Ishikawa (cell line): ENCODE results near the gene TBC1D5.

Source experiments
- CEBPB ChIP-seq: IDR thresholded peaks from 2 replicates; pipeline ENCODE4 v1.6.1; 2012
- CREB1 ChIP-seq: IDR thresholded peaks from 2 replicates; pipeline ENCODE4 v1.6.1; 2012; ENCODE audit warnings: low read depth
- EGR1 ChIP-seq: IDR thresholded peaks from 2 replicates; pipeline ENCODE4 v1.6.1; 2012
- EP300 ChIP-seq: IDR thresholded peaks from 2 replicates; pipeline ENCODE4 v1.6.1; 2012; ENCODE audit warnings: borderline replicate concordance
- FOXM1 ChIP-seq: IDR thresholded peaks from 2 replicates; pipeline ENCODE4 v1.6.1; 2012; ENCODE audit warnings: low read depth, borderline replicate concordance
- MAX ChIP-seq: IDR thresholded peaks from 2 replicates; pipeline ENCODE4 v1.6.1; 2012
- NFIC ChIP-seq: IDR thresholded peaks from 2 replicates; pipeline ENCODE4 v1.6.1; 2012
- RAD21 ChIP-seq: IDR thresholded peaks from 2 replicates; pipeline ENCODE4 v1.6.1; 2012; ENCODE audit warnings: low read depth
- REST ChIP-seq: IDR thresholded peaks from 2 replicates; pipeline ENCODE4 v1.6.1; 2012; ENCODE audit warnings: low read depth, mild to moderate bottlenecking
- TAF1 ChIP-seq: IDR thresholded peaks from 2 replicates; pipeline ENCODE4 v1.6.1; 2012; ENCODE audit warnings: low read depth, mild to moderate bottlenecking
- TCF12 ChIP-seq: IDR thresholded peaks from 2 replicates; pipeline ENCODE4 v1.6.1; 2012; ENCODE audit warnings: low read depth
- TEAD4 ChIP-seq: IDR thresholded peaks from 2 replicates; pipeline ENCODE4 v1.6.1; 2012
- USF1 ChIP-seq: IDR thresholded peaks from 2 replicates; pipeline ENCODE4 v1.6.1; 2012
- YY1 ChIP-seq: IDR thresholded peaks from 2 replicates; pipeline ENCODE4 v1.6.1; 2012; ENCODE audit warnings: low read depth
- ZBTB7A ChIP-seq: IDR thresholded peaks from 2 replicates; pipeline ENCODE4 v1.6.1; 2012; ENCODE audit warnings: low read depth

The TBC1D5 gene

GRCh38 chr3:17394541-17395155, 347.8 kb downstream of the TBC1D5 start:
- TF ChIP-seq YY1 (no peak), CREB1 (no peak), TCF12 (no peak), TAF1 (no peak), ZBTB7A (no peak), EGR1 (no peak), REST (no peak), USF1 (no peak), TEAD4 (no peak), CEBPB (no peak), FOXM1 (no peak), RAD21 (no peak), NFIC (no peak), EP300 (no peak), MAX (no peak)

- TF ChIP-seq USF1 (peak; percentile 39; the same call in 1 of the 2 replicates), FOXM1 (no peak), RAD21 (no peak), TAF1 (no peak), YY1 (no peak), EGR1 (no peak), TEAD4 (no peak)
Measured at GRCh38 chr3:17390785-17391184, 351.6 kb downstream of the TBC1D5 start.

- no peak for TF ChIP-seq CREB1
- TF ChIP-seq RAD21, result no peak
- TF ChIP-seq TAF1, result no peak
- no peak for TF ChIP-seq USF1
- TF ChIP-seq ZBTB7A, result no peak
- no peak for TF ChIP-seq REST
- TF ChIP-seq EGR1, result no peak
- TF ChIP-seq YY1, result no peak
Measured at GRCh38 chr3:17387108-17387507, 355.3 kb downstream of the TBC1D5 start.

- TF ChIP-seq USF1 (no peak), TEAD4 (no peak), ZBTB7A (no peak)
Measured at GRCh38 chr3:17386432-17386831, 356.0 kb downstream of the TBC1D5 start.

- no peak for TF ChIP-seq REST
- no peak for TF ChIP-seq EP300
- TF ChIP-seq CEBPB, result peak; percentile 41; the same call in 1 of the 2 replicates
- TF ChIP-seq CREB1, result no peak
Measured at GRCh38 chr3:17384567-17385296, 357.7 kb downstream of the TBC1D5 start.
